DND-41 (cell line): ENCODE results near the gene ESR2.

Experiments used
- ATAC-seq: fragments of 200-7000 bp; cut with Tn5 transposase; 3 replicates; pipeline ENCODE4 v1.9.1; 2021; ENCODE audit warnings: low read depth; ENCODE audit not compliant: insufficient read depth
- DNase-seq: peaks from one replicate; pipeline ENCODE4 v3.0.0-alpha.2; 2020
- H2AFZ ChIP-seq: 2 replicates; pipeline ENCODE4 v1.6.0; 2012; ENCODE audit warnings: low read depth, low read length
- H3K27ac ChIP-seq: 2 replicates; pipeline ENCODE4 v1.5.1; 2012; ENCODE audit warnings: low read length, inconsistent platforms
- H3K27me3 ChIP-seq: fragments of 200-600 bp; sonication (generic); 2 replicates; pipeline ENCODE4 v1.6.0; 2012; ENCODE audit warnings: low read length, mild to moderate bottlenecking, inconsistent platforms; ENCODE audit not compliant: insufficient read depth, poor library complexity
- H3K36me3 ChIP-seq: 2 replicates; pipeline ENCODE4 v1.5.1; 2012; ENCODE audit warnings: low read length, inconsistent platforms; ENCODE audit not compliant: insufficient read depth
- H3K4me1 ChIP-seq: 2 replicates; pipeline ENCODE4 v1.5.1; 2012; ENCODE audit warnings: mild to moderate bottlenecking, low read length; ENCODE audit not compliant: insufficient read depth
- H3K4me2 ChIP-seq: 2 replicates; pipeline ENCODE4 v1.6.0; 2012; ENCODE audit warnings: mild to moderate bottlenecking, moderate library complexity, low read length, inconsistent platforms; ENCODE audit not compliant: insufficient read depth
- H3K4me3 ChIP-seq, 2 experiments: fragments of 200-600 bp in 1 of 2; shearing (Covaris generic) in 1 of 2; 2 replicates each; pipeline ENCODE4 v1.5.1; 2012 to 2016; ENCODE audit warnings: inconsistent platforms in 2 of 2, low read length in 2 of 2, mild to moderate bottlenecking in 2 of 2, low read depth in 1 of 2, moderate library complexity in 1 of 2
- H3K79me2 ChIP-seq: 2 replicates; pipeline ENCODE4 v1.6.0; 2012; ENCODE audit warnings: low read length, inconsistent platforms; ENCODE audit not compliant: insufficient read depth
- H3K9ac ChIP-seq: 2 replicates; pipeline ENCODE4 v1.6.0; 2012; ENCODE audit warnings: low read depth, mild to moderate bottlenecking, inconsistent platforms, low read length, moderate library complexity
- H3K9me3 ChIP-seq: 2 replicates; pipeline ENCODE4 v1.5.1; 2012; ENCODE audit warnings: low read length, moderate library complexity, mild to moderate bottlenecking, inconsistent platforms; ENCODE audit not compliant: insufficient read depth, severe bottlenecking
- H4K20me1 ChIP-seq: 2 replicates; pipeline ENCODE4 v1.6.0; 2012; ENCODE audit warnings: low read length; ENCODE audit not compliant: insufficient read depth
- EZH2 ChIP-seq: IDR thresholded peaks from 3 replicates; pipeline ENCODE4 v1.6.1; 2012; ENCODE audit warnings: borderline replicate concordance, low read depth, mild to moderate bottlenecking, moderate library complexity, low read length, inconsistent platforms; ENCODE audit not compliant: severe bottlenecking
- TF ChIP-seq, protein P1 (sequence below): IDR thresholded peaks from 2 replicates; pipeline ENCODE4 v1.5.1; 2012; ENCODE audit warnings: borderline replicate concordance, low read length, moderate library complexity, mild to moderate bottlenecking; ENCODE audit not compliant: poor library complexity, severe bottlenecking; ENCODE audit errors: extremely low read depth

Gene ESR2

DNA sequence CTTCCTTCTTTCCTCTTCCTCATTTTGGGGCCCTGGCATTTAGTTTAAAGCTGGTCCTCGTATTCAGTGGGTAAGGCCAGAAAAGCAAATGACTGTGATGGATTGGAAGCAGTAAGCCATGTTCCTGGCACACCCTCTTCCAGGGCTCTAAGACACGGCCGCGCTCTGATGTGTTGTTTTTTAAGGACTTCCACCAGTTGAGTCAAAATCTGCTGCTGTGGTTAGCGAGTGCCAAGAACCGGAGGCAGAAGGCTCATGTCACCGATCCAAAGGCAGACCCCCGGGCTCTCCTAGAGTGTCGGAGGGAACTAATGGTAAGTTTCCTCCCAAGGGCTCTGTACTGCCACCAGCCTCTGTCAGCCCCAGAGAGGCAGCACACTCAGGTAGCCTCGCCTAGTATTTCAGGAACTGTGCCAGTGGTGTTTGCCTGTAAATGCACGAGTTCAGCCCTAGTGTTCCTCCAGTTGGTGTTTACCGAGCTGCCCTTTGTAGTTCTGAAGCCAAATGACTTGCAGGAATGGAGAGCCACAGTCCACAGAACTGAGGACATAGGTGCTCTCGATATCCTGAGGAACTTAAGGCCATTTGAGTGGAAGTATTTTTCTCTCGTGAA lies 72.7 kb downstream of the ESR2 start:
- TF ChIP-seq, protein P1, sequence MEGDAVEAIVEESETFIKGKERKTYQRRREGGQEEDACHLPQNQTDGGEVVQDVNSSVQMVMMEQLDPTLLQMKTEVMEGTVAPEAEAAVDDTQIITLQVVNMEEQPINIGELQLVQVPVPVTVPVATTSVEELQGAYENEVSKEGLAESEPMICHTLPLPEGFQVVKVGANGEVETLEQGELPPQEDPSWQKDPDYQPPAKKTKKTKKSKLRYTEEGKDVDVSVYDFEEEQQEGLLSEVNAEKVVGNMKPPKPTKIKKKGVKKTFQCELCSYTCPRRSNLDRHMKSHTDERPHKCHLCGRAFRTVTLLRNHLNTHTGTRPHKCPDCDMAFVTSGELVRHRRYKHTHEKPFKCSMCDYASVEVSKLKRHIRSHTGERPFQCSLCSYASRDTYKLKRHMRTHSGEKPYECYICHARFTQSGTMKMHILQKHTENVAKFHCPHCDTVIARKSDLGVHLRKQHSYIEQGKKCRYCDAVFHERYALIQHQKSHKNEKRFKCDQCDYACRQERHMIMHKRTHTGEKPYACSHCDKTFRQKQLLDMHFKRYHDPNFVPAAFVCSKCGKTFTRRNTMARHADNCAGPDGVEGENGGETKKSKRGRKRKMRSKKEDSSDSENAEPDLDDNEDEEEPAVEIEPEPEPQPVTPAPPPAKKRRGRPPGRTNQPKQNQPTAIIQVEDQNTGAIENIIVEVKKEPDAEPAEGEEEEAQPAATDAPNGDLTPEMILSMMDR = no peak
- TF ChIP-seq EZH2 = no peak
- no peak overlapping the region for H2AFZ ChIP-seq
- no peak for ATAC-seq
- no peaks in the 10 kb centered on the region for H3K79me2 ChIP-seq
- H3K27me3 ChIP-seq = no peaks in the 10 kb centered on the region
- H3K9ac ChIP-seq = no peak overlapping the region
- H3K4me1 ChIP-seq = no peaks in the 10 kb centered on the region
- no peak overlapping the region for H3K4me2 ChIP-seq
- no peak for DNase-seq
- no peak overlapping the region for H3K4me3 ChIP-seq
- H3K9me3 ChIP-seq = no peaks in the 10 kb centered on the region
- no peaks in the 10 kb centered on the region for H4K20me1 ChIP-seq
- no peak overlapping the region for H3K27ac ChIP-seq
- H3K36me3 ChIP-seq = peaks cover 89% of the 10 kb centered on the region

DNA sequence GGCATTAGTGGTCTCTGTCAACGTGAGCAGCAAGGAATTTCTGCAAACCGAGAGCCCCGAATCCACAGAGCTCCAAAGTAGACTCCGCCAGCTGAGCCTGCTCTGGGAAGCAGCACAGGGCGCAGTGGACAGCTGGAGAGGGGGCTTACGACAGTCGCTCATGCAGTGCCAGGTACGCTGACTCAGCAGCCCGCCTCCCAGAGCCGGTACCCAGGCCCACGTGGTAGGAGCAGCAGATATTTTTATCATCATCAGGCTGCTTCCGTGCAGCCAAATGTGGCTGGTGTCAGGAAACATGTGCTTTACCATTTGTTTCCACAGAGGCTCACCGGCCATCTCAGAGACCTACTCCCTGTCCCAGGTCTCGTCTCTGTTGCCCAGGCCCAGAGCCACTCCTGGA lies 73.7 kb downstream of the ESR2 start:
- DNase-seq = no peak

DNA sequence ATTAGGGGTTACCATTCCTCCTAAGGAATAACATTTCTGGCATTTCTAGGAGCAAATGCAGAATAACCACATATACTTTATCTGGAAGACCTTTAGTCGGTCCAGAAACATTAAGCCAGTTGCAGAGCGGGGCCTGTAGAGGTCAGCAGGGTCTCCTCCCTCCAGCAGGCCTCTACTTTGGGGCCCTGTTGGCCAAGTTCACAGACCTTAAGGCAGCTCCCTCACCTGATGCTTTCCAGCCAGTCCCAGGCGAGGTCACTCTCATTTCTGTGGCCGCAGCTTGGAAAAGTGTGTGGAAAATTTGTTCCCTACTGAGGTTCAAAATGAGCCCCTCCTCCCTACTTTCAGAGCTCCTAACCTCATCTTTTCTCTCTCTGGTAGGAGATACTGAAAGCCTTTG lies 74.1 kb downstream of the ESR2 start:
- Histone ChIP-seq H3K4me2 (no peak overlapping the region), H3K9me3 (no peaks in the 10 kb centered on the region), H3K27me3 (no peaks in the 10 kb centered on the region), H3K36me3 (peaks cover 95% of the 10 kb centered on the region), H3K79me2 (no peaks in the 10 kb centered on the region), H3K9ac (no peak overlapping the region), H3K4me3 (no peak overlapping the region), H4K20me1 (no peaks in the 10 kb centered on the region), H2AFZ (no peak overlapping the region), H3K27ac (no peak overlapping the region), H3K4me1 (no peaks in the 10 kb centered on the region)
- ATAC-seq = no peak
- no peak for DNase-seq
- no peak for TF ChIP-seq EZH2
- TF ChIP-seq, protein P1 = no peak

More for the DNA sequence above, 73.7 kb downstream of the ESR2 start:
- ATAC-seq = no peak
- Histone ChIP-seq H3K4me1 (no peaks in the 10 kb centered on the region), H3K36me3 (peaks cover 95% of the 10 kb centered on the region), H3K27me3 (no peaks in the 10 kb centered on the region), H4K20me1 (no peaks in the 10 kb centered on the region), H3K9ac (no peak overlapping the region), H3K27ac (no peak overlapping the region), H3K4me2 (no peak overlapping the region), H3K79me2 (no peaks in the 10 kb centered on the region), H2AFZ (no peak overlapping the region), H3K4me3 (no peak overlapping the region), H3K9me3 (no peaks in the 10 kb centered on the region)
- TF ChIP-seq, protein P1 = no peak
- TF ChIP-seq EZH2 = no peak
